NCI-H1048 (cell line): Measurements from ENCODE around the gene SPOCK3.
A peak's percentile ranks its signal among the peaks of the same experiment; 100 is the strongest.
"Not testable (repeated sequence)": the region's sequence is repeated elsewhere in the genome, so short reads cannot be mapped to it uniquely, and the experiment has no call there.

Experiments used
- DNase-seq: peaks from one replicate; lab custom pipeline; 2025; lab: John Stamatoyannopoulos, UW

Gene SPOCK3

GRCh38 chr4:167234316-167234881, at the start of gene SPOCK3:
SPOCK3 (minus strand) TSS chr4:167234494.
- DNase-seq = no peak

DNA sequence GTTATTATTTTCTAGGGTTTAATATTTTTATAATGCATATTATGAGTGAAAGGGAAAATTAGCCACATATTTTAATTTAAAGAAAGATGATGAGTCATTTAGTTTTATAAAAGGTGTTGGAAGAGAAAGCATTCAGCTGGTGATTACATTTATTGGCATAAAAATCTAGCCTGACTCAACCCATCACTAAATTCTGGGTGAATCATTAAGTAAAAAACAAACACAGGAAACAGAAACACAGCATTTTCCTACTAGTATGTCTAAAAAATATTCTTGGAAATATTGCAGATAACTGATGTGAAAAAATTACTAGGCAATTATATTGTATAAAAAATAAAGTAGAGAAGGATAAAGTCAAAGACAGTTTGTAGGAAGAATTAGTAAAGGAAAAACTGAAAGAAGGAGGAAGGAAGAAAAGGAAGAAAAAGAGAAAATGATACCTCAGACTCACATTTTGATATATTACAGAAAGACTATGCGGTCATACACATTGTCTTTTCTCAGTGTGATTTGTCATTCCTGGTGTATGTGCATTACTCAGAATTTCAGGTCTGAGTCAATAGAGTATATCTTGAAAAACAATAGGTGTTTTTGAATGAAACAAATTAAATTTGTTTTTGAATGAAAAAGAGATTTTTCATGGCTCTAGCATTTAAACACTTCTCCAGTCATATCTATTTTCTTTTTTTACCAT, 48.0 kb upstream of the SPOCK3 start:
- no peak for DNase-seq

DNA sequence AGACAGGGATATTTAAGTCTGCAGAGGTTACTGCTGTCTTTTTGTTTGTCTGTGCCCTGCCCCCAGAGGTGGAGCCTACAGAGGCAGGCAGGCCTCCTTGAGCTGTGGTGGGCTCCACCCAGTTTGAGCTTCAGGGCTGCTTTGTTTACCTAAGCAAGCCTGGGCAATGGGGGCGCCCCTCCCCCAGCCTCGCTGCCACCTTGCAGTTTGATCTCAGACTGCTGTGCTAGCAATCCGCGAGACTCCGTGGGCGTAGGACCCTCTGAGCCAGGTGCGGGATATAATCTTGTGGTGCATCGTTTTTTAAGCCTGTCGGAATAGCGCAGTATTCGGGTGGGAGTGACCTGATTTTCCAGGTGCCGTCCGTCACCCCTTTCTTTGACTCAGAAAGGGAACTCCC, 47.3 kb upstream of the SPOCK3 start:
- not testable (repeated sequence) for DNase-seq

GRCh38 chr4:167274351-167274750, 40.1 kb upstream of the SPOCK3 start:
- DNase-seq = no peak

DNA sequence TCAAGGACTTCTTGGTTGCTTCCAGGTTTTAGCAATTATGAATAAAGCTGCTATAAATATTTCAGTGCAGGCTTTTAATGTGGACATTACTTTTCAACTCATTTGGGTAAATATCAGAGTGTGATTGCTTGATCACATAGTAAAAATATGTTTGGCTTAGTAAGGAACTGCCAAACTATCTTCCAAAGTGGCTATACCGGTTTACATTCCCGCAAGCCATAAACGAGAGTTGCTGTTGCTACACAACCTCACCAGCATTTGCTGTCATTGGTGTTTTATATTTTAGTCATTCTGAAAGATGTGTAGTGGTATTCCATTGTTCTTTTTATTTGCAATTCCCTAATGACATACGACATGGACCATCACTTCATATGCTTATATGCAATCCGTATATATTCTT, 30.9 kb upstream of the SPOCK3 start:
- peak; percentile 24 for DNase-seq

- DNase-seq = no peak
Measured at GRCh38 chr4:167248271-167248670, 14.0 kb upstream of the SPOCK3 start.

- DNase-seq = no peak
Measured at GRCh38 chr4:167239627-167240026, 5.3 kb upstream of the SPOCK3 start.

DNA sequence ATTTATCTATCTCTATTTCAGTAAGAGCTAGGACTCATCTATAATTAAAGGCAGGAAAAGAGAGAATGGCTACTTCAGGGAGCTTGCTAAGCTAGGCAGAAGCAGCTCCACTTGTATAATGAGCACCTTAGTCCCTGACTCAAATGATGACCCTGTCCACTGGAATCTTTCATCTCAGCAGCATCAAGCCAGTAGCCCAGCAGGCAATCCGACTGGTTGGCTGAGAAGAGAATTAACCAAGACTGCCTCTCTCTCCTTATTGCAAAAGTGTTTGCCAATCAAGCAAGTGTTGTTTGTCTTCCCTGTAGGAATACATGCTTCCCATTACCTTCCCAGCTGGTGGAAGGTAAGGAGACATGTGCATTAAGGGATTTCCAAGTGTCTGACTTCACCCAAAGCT, 3.9 kb upstream of the SPOCK3 start:
- DNase-seq = no peak

DNA sequence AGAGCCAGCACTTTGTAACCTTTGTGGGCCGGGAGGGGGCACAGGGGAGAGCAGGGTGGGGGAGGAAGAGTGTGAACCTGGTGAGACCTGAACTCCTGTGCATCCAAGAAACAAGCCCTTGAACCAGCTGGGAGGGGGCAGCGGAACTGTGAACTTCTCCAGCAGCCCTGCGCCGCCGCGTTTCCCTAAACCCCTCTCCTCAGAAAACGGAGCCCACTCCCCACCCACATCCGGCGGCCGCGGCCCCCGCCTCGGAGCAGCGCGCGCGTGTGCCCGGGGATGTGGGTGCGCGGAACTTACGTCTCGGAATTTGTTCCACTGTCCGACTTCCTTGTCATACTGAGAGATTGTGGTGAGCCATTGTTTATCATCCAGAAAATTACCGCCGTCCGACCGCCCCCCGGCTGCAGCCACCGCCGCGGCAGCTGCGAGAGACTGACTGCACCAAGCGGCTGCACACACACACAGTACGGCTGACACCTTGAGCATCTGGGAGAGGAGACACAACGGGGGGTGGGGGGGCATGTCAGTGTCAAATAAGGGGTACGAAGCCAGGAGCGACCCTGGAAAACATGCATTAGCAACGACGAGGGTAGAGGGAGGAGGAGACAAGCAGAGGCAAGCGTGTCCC, 494 bp downstream of the SPOCK3 start:
- DNase-seq = no peak

DNA sequence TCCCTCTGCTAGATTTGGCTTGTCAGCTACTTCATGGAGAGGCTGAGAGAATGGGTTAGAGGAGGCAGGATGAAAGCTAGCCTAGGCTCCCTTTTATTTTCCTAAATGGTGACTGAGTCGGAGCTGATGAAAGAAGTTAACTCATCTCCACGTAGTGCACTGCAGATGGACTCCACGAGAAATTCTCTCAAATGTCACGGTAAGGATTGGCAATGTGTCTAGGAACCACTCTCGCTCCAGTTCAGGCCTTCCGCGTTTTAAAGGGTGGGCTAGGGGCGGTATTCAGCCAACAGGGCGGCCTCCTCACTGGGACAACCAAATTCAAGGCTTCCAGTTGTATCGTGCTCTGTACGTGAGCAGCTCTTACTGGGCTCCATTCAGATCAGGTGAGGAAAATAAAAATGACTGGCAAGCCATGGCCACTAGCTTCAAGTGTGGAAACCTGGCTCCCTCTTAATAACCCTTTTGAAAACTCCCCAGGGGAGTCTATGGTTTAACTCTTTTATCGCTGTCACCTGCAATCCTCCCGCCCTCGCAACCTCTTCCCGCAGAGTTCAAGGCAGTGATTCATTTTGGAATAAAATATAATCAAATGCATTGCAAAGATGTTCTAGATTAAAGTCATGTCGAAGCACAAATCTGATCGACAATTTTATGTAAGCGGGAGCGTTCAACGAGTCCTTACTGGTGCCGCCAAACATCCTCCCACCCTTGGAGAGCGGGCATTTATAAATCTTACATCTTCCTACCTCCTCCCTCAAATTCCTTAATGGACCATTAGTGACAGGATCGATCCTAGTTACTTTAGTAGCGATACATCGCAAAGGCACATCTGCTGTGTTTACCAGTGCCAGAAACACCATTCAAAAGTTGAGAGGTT, 1.2 kb downstream of the SPOCK3 start:
- no peak for DNase-seq

DNA sequence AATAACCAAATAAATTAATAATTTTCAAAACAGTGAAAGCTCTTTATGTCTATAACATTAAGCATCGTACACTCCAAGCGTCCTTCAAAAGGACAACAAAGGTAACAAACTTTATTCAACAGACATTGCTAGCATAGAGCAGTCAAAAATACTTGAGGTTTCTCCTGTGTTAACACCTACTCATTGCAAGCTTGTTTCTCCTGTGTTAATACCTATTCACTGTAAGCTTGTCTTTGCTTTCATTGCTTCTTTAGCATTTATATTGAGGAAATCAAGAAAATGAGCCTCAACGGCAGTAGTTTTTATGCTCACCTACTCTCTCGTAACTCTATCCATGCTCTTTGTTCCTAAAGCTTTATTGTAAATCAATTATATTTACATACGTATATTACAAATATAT, 3.5 kb downstream of the SPOCK3 start:
- DNase-seq = no peak

GRCh38 chr4:167222099-167222498, 12.2 kb downstream of the SPOCK3 start:
- DNase-seq = no peak

DNA sequence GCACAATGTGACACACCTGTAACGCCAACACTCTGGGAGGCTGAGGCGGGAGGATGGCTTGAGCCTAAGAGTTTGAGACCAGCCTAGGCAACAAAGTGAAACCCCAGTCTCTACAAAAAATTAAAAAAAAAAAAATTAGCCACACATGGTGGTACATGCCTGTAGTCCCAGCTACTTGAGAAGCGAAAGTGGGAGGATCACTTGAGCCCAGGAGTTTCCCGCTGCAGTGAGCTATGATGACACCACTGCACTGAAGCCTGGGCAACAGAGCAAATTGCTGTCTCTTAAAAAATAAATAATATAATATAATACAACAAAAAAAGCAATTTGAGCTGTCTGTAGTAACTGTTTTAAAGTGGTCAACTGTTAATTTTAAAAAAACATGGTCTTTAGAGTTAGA, 13.2 kb downstream of the SPOCK3 start:
- DNase-seq = no peak

DNA sequence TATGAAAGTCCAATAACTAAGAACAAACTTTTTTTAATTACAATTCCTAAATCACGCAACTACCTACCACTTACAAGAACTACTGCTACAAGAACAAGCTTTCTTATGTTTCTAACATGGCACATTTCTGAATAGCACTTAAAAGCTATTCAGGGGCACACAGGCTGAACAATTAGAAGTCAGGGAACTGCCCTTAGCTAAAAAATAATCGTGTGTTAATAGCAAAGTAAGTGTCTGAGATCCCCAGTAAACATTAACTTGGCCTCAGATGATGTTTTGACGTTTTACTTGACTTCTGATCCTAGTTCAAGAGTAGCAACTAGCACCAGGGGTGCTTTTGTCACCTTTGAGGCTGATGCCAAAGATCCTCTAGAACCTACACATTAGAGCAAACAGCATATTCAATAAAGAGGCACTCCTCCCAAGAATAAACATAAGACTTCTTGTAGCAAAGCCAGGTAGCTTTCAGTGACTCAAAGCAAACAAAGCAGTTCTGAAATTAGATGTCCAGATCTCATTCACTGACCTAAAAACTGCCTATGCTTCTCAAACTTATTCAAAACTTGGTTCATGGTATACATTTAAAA, 16.2 kb downstream of the SPOCK3 start:
- no peak for DNase-seq

GRCh38 chr4:167216783-167217182, 17.5 kb downstream of the SPOCK3 start:
- DNase-seq = no peak

DNA sequence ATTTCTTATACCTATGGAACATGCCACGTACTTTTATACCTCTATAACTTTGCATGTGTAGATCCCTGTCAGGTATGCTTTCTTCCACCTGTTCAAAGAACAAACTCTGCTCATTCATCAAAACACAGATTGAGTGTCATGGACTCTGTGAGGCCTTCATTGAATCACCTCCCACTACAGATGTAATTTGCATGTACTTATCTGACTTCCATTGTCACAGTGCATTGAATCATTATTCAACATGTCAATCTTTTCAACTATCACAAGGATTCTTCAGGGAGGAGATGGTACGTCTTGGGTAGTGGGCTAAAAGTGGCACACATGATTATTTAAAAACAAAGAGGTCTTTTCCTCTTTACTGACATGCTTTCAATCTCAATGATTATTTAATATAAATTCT, 24.1 kb downstream of the SPOCK3 start:
- no peak for DNase-seq

DNA sequence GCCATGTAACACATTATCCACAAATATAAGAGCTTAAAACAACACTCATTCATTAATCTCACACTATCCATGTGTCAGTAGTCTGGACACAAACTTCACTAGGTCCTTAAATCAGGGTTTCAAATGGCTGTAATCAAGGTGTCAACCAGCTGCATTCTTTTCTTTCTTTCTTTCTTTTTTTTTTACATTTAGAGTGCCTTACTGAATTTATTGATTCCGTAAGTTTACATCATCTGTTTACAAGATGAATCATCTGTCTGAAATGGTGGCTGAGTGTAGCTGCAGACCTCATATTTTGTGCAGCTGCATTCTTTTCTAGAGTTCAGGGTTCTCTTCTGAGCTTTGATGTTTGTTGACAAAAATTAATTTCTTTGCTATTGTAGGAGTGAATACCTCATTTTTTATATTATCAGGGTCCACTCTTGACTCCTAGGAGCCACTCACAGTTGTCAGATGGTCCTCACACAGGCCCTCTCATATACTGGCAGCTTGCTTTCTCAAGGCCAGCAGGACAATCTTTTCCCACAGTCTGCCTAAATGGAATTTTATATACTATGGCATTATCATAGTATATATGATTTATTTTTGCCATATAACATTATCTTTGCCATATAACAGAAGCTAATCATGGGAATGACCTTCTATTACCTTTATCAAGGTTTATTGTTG, 37.8 kb downstream of the SPOCK3 start:
- DNase-seq = no peak

GRCh38 chr4:167190379-167190778, 43.9 kb downstream of the SPOCK3 start:
- no peak for DNase-seq

- peak; percentile 62 for DNase-seq
Measured at GRCh38 chr4:167185465-167185864, 48.8 kb downstream of the SPOCK3 start.

GRCh38 chr4:167183036-167183435, 51.3 kb downstream of the SPOCK3 start:
- no peak for DNase-seq

- no peak for DNase-seq
Measured at GRCh38 chr4:167177925-167178324, 56.4 kb downstream of the SPOCK3 start.
